GM12873 (cell line): ENCODE measurements around the gene ZGPAT.

ENCODE experiments used
- CTCF ChIP-seq: IDR thresholded peaks from 2 replicates; pipeline ENCODE4 v1.5.1; 2012; ENCODE audit warnings: low read depth, mild to moderate bottlenecking, moderate library complexity, low read length, control low read depth; ENCODE audit not compliant: insufficient read depth; ENCODE audit errors: missing control alignments

The ZGPAT gene

DNA sequence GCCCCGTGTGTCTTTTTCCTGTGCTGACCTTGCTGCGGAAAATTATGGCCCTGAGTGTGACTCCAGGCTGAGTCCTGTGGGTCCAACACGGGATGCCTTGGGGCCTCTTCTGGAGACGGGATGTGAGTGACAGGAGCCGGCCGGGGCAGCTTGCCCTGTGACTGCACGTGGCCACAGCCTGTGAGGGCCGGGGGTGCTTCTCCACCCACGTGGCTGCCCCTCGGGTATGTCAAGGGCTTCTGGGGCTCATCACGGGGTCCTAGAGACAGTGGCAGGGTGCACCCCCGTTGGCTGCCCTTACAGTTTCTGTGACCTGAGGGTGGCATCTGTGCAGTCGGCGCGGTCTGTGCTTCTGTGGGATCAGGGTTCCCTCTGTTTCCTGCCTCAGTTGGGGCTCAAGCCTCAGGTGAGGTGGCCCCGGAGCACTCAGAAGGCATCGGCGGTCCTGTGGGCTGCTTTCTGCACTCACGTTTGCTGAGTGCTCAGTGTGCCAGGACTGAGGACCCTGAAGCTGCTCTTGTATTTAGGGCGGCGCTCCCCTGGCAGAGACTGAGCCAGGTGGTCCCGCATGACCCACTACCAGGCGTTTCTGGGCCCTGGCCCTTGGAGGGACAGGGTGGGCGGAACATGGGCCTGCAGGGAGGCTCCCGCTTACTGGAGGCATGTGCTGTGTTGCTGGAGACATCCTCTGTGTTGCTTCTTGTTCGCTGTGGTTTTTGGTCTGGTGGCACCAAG lies 44.3 kb upstream of the ZGPAT start:
- TF ChIP-seq CTCF: no peak

GRCh38 chr20:63664143-63664851 lies 43.5 kb upstream of the ZGPAT start:
- no peak for TF ChIP-seq CTCF

- TF ChIP-seq CTCF: no peak
Observed at GRCh38 chr20:63664861-63665594, 42.8 kb upstream of the ZGPAT start.

- TF ChIP-seq CTCF: no peak
Observed at GRCh38 chr20:63665708-63666107, 42.1 kb upstream of the ZGPAT start.

DNA sequence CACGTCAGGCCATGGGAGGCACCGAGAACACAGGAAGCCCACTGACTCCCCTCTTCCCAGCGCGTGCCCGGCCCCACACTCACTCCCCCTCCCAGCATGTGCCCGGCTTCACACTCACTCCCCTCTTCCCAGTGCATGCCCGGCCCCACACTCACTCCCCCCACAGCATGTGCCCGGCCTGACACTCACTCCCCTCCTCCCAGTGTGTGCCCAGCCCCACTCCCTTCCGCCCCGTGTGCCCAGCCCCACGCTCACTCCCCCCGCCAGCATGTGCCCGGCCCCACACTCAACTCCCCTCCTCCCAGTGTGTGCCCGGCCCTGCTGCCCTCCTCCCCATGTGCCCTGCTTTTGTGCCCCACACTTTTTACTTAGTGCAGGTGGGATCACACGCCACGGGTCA lies 40.0 kb upstream of the ZGPAT start:
- TF ChIP-seq CTCF: no peak

DNA sequence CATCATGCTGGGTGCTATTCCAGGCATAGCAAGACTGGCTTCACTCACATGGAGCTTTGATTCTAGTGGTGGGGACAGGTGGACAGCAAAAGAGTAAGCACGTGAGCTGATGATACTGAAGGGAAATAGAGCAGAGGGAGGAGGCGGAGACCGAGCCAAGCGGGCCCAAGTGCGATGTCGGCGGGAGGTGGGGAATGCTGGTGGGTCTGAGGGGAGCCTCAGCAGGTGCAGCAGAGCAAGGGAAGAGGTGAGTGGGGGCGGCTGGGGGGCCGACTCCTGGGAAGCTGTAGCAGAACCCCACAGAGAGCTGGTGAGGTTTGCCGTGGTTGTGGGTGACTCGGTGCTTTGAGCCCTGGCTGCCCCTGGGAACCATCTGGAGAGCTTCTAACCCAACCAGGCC lies 39.5 kb upstream of the ZGPAT start:
- TF ChIP-seq CTCF: no peak

- TF ChIP-seq CTCF: no peak
Observed at GRCh38 chr20:63672666-63673065, 35.2 kb upstream of the ZGPAT start.
